Activated T-cell treated with anti-CD3 and anti-CD28 coated beads, Interleukin-2, amount 50 U/mL, for 72 hours (primary cell): ENCODE data around the gene MED13L. TPM values are rescaled to one million over a fixed set of nuclear protein-coding genes. Genes with fewer than 3 reads are reported as not detected.
A peak's percentile ranks its signal among the peaks of the same experiment; 100 is the strongest.

Experiments used
- ATAC-seq, 2 donors: fragments of 150-1000 bp; cut with Tn5 transposase; replicated peaks in 1 of 2; 2 replicates each; pipeline ENCODE4 v1.10.0; 2021; ENCODE audit warnings: moderate library complexity in 2 of 2, mild to moderate bottlenecking in 1 of 2
- DNase-seq, 2 donors: peaks; one replicate each; pipeline ENCODE4 v3.0.0; 2021 to 2022; ENCODE audit warnings: mixed read lengths in 1 of 2
- H3K27ac Mint-ChIP-seq: one replicate; pipeline ENCODE4 v1.8.0; 2022; ENCODE audit warnings: mild to moderate bottlenecking, moderate library complexity, mixed read lengths
- H3K27me3 Mint-ChIP-seq: one replicate; pipeline ENCODE4 v1.8.0; 2022; ENCODE audit warnings: low read depth, mixed read lengths
- H3K36me3 Mint-ChIP-seq, 2 donors: one replicate each; pipeline ENCODE4 v1.8.0; 2022; ENCODE audit warnings: mixed read lengths in 2 of 2, mild to moderate bottlenecking in 1 of 2; ENCODE audit not compliant: insufficient read depth in 2 of 2
- H3K4me1 Mint-ChIP-seq: one replicate; pipeline ENCODE4 v1.8.0; 2022; ENCODE audit warnings: low read depth, mixed read lengths
- H3K4me3 Mint-ChIP-seq, 2 donors: one replicate each; pipeline ENCODE4 v1.8.0; 2022; ENCODE audit warnings: mild to moderate bottlenecking in 2 of 2, mixed read lengths in 2 of 2, moderate library complexity in 2 of 2
- H3K9me3 Mint-ChIP-seq, 2 donors: one replicate each; pipeline ENCODE4 v1.8.0; 2022; ENCODE audit warnings: mixed read lengths in 2 of 2
- total RNA-seq, 2 donors: library from RNA; stranded (reverse); gene quantifications; one replicate each; pipeline ENCODE4 v1.2.3, GENCODE V29; 2022

The MED13L gene
- total RNA-seq, 2 donors from 2014 or later: 72.8 to 74.5 TPM

DNA sequence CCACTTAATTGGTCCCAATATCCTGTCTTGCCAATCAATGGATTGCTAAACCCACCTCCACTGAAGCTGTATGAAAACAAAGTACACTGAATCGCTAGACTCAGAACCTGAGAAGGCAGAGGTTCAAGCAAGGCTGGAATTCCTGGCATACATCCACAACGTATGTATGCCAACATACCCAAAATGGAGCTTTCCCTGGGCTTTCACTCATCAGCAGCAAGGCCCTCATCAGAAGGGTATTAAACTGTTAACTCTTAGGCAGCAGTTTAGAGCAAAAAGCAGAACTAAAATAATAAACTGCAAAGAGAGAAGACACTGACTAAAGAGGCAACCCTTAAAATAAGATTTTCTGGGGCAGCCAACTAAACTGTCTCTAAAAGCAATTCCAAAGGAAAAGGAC is 13.6 kb downstream of the MED13L start:
- Mint-ChIP-seq H3K4me3 (no peak overlapping the region), H3K36me3 (no peaks in the 10 kb centered on the region), H3K27ac (no peak overlapping the region), H3K27me3 (no peaks in the 10 kb centered on the region), H3K9me3 (no peaks in the 10 kb centered on the region), H3K4me1 (peaks cover 41% of the 10 kb centered on the region)
- no peak for ATAC-seq
- DNase-seq: no peak

DNA sequence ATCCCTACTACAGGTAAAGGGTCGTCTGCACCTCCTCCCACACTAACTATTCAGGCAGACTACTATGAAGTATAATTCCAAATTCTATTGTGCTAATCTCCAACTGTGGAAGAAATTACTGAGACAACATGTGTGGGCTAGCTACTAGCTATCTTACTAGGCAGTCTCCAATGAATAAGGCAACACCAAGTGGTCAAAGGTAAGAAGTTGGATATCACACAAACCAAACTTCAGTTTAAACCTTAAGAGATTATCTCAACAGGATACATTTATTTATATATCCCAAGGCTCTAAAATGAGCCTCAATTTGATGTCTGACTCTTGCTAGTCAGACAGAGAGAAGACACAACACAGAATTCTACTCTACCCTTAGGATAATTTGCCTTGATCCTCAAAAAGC is 14.1 kb downstream of the MED13L start:
- H3K27me3 Mint-ChIP-seq: no peaks in the 10 kb centered on the region
- no peak overlapping the region for H3K27ac Mint-ChIP-seq
- no peaks in the 10 kb centered on the region for H3K36me3 Mint-ChIP-seq
- ATAC-seq (no peak), DNase-seq (no peak)
- H3K4me1 Mint-ChIP-seq: peaks cover 42% of the 10 kb centered on the region
- H3K4me3 Mint-ChIP-seq: no peak overlapping the region
- H3K9me3 Mint-ChIP-seq: no peaks in the 10 kb centered on the region

DNA sequence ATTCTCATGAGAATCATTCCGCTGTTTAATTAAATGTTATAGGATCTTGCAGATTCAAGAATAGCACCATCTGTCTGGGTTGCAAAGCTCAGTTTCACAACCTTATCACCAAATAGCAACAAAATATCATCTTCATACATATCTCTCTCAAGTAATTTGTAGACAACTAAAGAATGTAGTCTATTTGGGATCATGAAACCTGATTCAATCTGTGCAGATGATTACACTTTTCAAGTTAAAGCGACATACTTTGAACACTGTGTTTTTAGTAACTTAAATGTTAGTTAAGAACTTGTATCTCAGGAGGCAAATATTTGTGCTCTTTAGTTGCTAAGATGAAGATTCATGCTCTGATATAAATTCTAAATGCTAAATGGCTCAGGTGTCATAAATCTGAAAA is 14.8 kb downstream of the MED13L start:
- DNase-seq: no peak
- H3K4me1 Mint-ChIP-seq: peaks cover 49% of the 10 kb centered on the region
- no peak overlapping the region for H3K27ac Mint-ChIP-seq
- no peak overlapping the region for H3K4me3 Mint-ChIP-seq
- no peak for ATAC-seq
- H3K36me3 Mint-ChIP-seq: no peaks in the 10 kb centered on the region
- H3K9me3 Mint-ChIP-seq: no peaks in the 10 kb centered on the region
- no peaks in the 10 kb centered on the region for H3K27me3 Mint-ChIP-seq

DNA sequence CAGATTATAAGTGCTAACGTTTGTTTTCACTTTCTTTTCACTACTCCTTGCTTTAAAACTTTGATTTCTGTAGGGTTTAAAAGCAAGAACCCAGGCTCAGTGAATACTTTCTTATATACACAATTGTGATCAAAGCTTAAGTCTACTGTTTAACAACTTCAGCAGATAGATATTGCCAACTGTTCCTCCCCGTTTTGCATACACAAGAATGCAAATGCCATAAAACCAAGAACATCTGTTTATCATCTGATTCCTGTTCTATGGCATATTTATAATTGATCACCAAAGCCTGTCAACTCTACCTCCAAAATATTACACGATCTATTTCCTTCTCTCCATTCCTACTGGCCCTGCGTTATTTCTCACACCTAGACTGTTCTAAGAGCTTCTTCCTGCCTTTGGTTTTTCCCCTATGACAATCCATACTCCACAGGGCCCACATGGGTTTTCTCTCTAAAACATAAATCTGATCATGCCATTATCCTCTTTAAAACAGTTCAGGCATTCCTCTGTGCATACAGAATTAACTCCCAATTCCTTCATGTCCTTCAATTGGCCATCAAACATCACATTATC is 15.9 kb downstream of the MED13L start:
- Mint-ChIP-seq H3K27ac (peak overlapping the region; percentile 15), H3K4me1 (peaks cover 58% of the 10 kb centered on the region), H3K27me3 (no peaks in the 10 kb centered on the region), H3K36me3 (no peaks in the 10 kb centered on the region), H3K9me3 (no peaks in the 10 kb centered on the region), H3K4me3 (peak overlapping the region in 1 of 2 donors; percentile 3)
- no peak for DNase-seq
- ATAC-seq: no peak

DNA sequence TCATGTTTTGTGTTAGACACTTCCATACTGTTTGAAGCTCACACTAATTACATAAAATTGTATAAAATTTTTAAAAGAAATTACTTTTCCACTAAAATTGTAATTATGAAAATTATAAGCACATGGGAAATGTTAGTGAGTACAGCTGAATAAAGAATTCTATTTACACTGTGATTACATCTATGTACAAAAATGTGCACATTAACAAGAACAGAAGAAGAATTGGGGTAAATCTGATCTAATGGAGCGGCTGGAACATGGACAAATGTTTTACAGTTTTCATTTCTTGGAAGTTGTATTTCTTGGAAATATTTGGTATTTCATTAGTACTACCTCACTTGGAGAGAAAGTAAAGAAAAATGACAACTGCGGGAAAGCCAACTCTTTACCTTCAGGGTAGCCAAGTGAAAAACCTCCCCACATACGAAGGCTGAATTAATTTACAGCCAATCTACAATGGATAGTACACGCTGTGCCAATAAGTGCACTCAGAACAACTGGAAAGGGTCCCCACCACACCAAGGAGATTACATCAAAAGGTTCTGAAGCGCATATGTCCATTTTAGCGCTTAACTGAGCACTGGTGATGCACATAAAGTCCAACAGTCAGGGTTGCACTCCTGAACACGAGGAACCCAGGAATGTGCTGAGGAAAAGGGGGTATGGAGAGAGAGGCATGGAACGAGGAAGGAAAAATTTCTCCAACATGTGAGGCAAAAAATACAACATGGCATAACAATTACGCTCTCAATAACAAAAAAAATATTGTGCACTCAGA is 17.5 kb downstream of the MED13L start:
- Mint-ChIP-seq H3K36me3 (no peaks in the 10 kb centered on the region), H3K27ac (no peak overlapping the region), H3K4me3 (no peak overlapping the region), H3K27me3 (no peaks in the 10 kb centered on the region), H3K4me1 (peaks cover 68% of the 10 kb centered on the region), H3K9me3 (no peaks in the 10 kb centered on the region)
- DNase-seq (no peak), ATAC-seq (no peak)

DNA sequence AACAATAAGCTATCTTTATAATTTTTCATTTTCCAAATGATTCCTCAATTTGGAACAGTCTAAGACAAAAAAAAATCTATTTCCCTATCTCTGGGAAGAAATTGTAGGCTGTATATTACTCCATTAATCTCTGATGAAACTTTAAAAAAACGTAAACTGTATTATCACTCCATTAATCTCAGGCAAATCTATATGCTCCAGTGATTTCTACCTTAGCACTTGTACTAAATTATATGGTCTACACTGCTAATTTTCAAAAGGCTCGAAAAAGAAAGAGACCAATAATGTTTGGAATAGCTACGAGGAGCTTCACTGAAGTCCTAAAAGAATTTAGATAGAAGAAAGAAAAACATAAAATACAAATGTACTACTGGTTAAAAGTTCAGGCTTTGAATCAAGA is 19.7 kb downstream of the MED13L start:
- Mint-ChIP-seq H3K4me1 (peaks cover 63% of the 10 kb centered on the region), H3K9me3 (no peaks in the 10 kb centered on the region), H3K4me3 (no peak overlapping the region), H3K27ac (peak overlapping the region; percentile 25), H3K36me3 (no peaks in the 10 kb centered on the region), H3K27me3 (no peaks in the 10 kb centered on the region)
- ATAC-seq: no peak
- no peak for DNase-seq

DNA sequence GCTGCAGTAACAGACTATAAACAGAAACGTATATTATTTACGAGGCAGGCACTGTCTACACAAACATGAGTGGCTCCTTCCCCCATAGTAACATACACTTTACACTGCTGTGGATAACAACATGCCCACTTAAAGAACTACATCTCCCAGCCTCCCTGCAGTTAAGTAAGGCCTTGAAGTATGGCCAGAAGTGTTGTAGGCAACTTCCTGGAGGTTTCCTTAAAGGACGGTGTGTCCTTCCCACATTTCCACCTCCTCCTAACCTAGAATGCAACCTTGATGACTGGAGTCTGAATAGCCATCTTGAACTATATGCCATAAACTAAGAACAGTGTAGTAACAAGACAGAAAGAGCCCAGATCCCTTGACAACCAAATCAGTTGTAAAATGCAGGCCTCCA is 20.3 kb downstream of the MED13L start:
- DNase-seq (no peak), ATAC-seq (no peak)
- Mint-ChIP-seq H3K27ac (no peak overlapping the region), H3K4me3 (no peak overlapping the region), H3K4me1 (peaks cover 58% of the 10 kb centered on the region), H3K27me3 (no peaks in the 10 kb centered on the region), H3K36me3 (peaks cover 0 to 4% of the 10 kb centered on the region in 2 donors), H3K9me3 (no peaks in the 10 kb centered on the region)

DNA sequence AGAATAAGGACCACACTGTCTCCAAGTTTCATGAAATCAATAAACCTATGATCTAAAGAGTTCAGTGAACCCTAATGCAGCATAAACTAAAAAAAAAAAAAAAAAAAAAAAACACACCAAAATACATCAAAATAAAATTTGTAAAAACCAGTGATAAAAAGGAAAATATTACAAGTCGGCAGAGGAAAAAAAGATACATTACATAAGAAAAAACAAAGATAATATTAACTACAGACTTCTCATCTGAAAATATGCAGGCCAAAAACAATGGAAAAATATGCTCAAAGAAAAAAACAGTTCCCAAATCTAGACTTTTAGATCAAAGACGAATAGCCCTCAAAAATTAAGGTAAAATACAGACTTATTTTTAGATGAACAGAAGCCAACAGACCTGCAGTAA is 27.6 kb downstream of the MED13L start:
- no peaks in the 10 kb centered on the region for H3K27me3 Mint-ChIP-seq
- no peak for DNase-seq
- H3K36me3 Mint-ChIP-seq: peaks cover 7 to 27% of the 10 kb centered on the region in 2 donors
- no peak overlapping the region for H3K4me3 Mint-ChIP-seq
- H3K4me1 Mint-ChIP-seq: peaks cover 45% of the 10 kb centered on the region
- H3K9me3 Mint-ChIP-seq: peaks cover 4% of the 10 kb centered on the region in 2 donors
- no peak for ATAC-seq
- no peak overlapping the region for H3K27ac Mint-ChIP-seq

DNA sequence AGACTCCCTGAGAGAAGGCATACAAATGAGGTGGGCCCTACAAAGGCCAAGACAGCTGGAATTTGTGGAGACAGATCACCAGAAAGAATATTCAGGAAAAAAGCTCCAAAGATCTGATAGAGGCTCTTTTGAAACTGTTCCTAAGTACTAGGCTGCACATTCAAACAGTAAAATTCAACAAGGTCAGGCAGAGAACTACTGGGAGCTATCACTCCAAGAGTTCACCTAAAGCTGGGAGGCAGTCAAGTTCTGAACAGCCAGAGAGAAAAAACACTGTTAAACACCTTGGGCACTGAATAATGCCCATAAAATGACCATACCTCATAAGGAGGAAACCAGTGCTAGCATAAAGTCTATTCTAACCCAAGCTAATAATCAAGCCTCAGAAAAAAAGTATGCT is 28.6 kb downstream of the MED13L start:
- no peak overlapping the region for H3K4me3 Mint-ChIP-seq

DNA sequence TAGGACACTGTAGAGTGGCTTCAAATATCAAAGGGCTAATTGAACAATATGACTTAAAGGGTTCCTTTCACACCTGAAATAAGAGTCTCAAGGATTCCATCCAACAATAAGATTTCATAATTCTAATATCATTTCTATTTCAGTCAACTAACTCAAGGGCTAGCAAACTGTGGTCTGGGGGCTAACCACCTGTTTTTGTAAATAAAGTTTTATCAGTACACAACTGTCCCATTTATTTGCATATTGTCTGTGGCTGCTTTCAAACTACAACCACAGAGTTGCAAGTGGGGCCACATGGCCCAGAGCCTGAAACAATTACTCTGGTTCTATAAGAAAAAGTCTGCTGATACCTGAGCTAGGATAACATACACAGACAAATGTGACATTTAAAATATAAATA is 29.1 kb downstream of the MED13L start:
- no peak overlapping the region for H3K4me3 Mint-ChIP-seq
- no peak overlapping the region for H3K27ac Mint-ChIP-seq
- no peak for ATAC-seq
- H3K4me1 Mint-ChIP-seq: peaks cover 54% of the 10 kb centered on the region
- H3K9me3 Mint-ChIP-seq: peaks cover 4% of the 10 kb centered on the region in 2 donors
- H3K36me3 Mint-ChIP-seq: peaks cover 7 to 27% of the 10 kb centered on the region in 2 donors
- H3K27me3 Mint-ChIP-seq: no peaks in the 10 kb centered on the region
- DNase-seq: no peak

More for the DNA sequence above, 28.6 kb downstream of the MED13L start:
- Mint-ChIP-seq H3K27ac (no peak overlapping the region), H3K36me3 (peaks cover 7 to 27% of the 10 kb centered on the region in 2 donors), H3K9me3 (peaks cover 4% of the 10 kb centered on the region in 2 donors), H3K4me1 (peaks cover 49% of the 10 kb centered on the region), H3K27me3 (no peaks in the 10 kb centered on the region)
- no peak for ATAC-seq
- DNase-seq: no peak

DNA sequence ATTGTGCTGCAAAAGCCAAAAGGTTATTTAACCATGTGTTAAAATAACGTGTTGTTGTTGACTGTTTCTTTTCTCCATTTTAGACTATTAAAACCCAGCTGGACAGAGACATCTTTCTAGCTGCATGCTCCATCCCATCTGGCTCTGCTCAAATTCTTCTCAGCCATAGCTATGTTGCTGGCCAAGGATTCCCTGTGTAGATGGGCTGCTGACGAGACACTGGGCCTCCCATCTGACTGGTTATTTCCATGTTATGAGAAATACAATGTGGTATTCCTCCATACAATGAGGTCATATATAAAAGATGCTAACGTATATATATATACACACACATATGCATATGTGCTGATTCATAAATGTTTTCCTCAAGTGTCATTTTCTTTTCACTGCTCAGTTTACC is 30.1 kb downstream of the MED13L start:
- H3K27ac Mint-ChIP-seq: no peak overlapping the region
- H3K4me3 Mint-ChIP-seq: no peak overlapping the region

DNA sequence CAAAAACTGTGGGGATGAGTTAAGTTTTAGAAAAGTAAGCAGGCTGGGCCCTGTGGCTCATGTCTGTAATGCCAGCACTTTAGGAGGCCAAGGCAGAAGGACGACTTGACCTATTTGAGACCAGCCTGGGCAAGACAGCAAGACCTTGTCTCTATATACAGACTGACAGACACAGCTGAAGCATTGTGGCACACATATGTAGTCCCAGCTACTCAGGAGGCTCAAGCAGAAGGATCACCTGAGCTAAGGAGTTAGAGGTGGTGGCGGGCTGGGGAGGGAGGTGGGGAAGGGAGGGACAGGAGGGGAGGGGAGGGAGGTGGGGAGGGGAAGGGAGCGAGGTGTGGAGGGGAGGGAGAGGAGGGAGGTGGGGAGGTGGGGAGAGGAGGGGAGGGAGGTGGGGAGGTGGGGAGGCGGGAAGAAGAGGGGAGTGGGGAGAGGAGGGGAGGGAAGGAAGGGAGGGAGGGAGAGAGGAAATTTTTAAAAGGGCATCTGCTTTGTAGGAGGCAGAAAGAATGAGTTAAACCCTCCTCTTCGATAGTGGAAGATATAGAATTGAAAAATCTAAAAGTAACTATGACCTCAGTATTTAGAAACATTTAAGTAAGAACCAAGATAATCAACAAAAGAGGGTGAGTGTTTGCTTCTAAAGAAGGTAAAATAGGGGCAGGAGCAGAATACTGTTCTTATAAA is 30.9 kb downstream of the MED13L start:
- Mint-ChIP-seq H3K9me3 (peaks cover 3 to 4% of the 10 kb centered on the region in 2 donors), H3K36me3 (peaks cover 6 to 18% of the 10 kb centered on the region in 2 donors), H3K4me3 (no peak overlapping the region), H3K27ac (no peak overlapping the region), H3K27me3 (no peaks in the 10 kb centered on the region), H3K4me1 (peaks cover 61% of the 10 kb centered on the region)
- no peak for ATAC-seq
- DNase-seq: no peak

More for the DNA sequence above, 30.1 kb downstream of the MED13L start:
- H3K27me3 Mint-ChIP-seq: no peaks in the 10 kb centered on the region
- DNase-seq: no peak
- H3K4me1 Mint-ChIP-seq: peaks cover 61% of the 10 kb centered on the region
- peaks cover 4% of the 10 kb centered on the region in 2 donors for H3K9me3 Mint-ChIP-seq
- peaks cover 7 to 24% of the 10 kb centered on the region in 2 donors for H3K36me3 Mint-ChIP-seq
- peak; percentile 37 to 48 for ATAC-seq

DNA sequence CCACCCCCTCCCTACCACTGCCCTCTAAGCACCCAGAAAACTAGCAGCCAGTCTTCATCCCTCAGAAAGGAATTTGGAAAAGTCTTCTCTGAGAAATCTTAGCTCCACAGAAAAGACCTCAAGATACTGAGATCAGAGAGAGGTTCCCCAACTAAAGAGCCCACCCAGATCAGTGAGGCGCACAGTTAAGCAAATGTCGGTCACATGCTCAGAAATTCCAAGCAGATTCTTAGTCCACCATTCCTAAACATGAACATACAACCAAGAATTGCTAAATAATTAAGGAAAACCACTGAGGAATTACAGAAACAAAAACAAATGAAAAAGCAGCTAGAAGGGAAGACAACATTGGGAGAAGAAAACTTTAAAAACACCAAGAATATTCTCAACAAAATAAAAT is 32.3 kb downstream of the MED13L start:
- Mint-ChIP-seq H3K9me3 (peaks cover 2% of the 10 kb centered on the region in 2 donors), H3K4me1 (peaks cover 71% of the 10 kb centered on the region)

More for the DNA sequence above, 32.3 kb downstream of the MED13L start:
- ATAC-seq (no peak), DNase-seq (no peak)
- peak overlapping the region; percentile 48 for H3K27ac Mint-ChIP-seq
- H3K36me3 Mint-ChIP-seq: peaks cover 0 to 13% of the 10 kb centered on the region in 2 donors
- no peak overlapping the region for H3K4me3 Mint-ChIP-seq
- H3K27me3 Mint-ChIP-seq: no peaks in the 10 kb centered on the region
